Measurements from ENCODE around the gene KRTAP4-9.
"Not testable (repeated sequence)": the region's sequence is repeated elsewhere in the genome, so short reads cannot be mapped to it uniquely, and the experiment has no call there.

The KRTAP4-9 gene

DNA sequence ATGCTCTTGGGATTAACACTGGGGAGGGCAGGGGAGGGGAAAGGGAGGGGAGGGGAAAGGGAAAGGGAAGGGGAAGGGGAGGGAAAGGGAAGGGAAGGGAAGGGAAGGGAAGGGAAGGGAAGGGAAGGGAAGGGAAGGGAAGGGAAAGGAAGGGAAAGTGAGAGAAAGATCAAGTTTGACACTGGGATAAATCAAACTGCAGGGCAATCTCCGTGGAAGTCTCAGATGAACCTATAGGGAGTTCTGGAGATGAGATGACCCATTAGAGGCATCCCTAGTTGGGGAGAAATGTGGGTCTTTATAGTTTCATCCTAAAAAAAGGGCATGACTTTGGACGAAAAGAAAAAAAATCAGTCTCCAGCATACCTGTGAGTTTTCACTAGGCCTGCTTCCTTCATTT is 16.6 kb downstream of the KRTAP4-9 start:
- no peak for TF ChIP-seq EZH2phosphoT487 (IDR thresholded peaks at IDR 0.05; ENCODE audit: borderline replicate concordance, low read length)
- TF ChIP-seq, protein P1, sequence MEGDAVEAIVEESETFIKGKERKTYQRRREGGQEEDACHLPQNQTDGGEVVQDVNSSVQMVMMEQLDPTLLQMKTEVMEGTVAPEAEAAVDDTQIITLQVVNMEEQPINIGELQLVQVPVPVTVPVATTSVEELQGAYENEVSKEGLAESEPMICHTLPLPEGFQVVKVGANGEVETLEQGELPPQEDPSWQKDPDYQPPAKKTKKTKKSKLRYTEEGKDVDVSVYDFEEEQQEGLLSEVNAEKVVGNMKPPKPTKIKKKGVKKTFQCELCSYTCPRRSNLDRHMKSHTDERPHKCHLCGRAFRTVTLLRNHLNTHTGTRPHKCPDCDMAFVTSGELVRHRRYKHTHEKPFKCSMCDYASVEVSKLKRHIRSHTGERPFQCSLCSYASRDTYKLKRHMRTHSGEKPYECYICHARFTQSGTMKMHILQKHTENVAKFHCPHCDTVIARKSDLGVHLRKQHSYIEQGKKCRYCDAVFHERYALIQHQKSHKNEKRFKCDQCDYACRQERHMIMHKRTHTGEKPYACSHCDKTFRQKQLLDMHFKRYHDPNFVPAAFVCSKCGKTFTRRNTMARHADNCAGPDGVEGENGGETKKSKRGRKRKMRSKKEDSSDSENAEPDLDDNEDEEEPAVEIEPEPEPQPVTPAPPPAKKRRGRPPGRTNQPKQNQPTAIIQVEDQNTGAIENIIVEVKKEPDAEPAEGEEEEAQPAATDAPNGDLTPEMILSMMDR (IDR thresholded peaks at IDR 0.05; ENCODE audit: low read depth, low read length, poor library complexity, severe bottlenecking), result no peak
- H3K4me1 ChIP-seq (ENCODE audit: control insufficient read depth, low read length), result peaks cover 77% of the 10 kb centered on the region
- no peaks in the 10 kb centered on the region for H3K79me2 ChIP-seq (ENCODE audit: control insufficient read depth, low read length)
- H3F3A ChIP-seq (ENCODE audit: control insufficient read depth, insufficient read depth), result peaks cover 15% of the 10 kb centered on the region
- no peaks in the 10 kb centered on the region for H3K9me2 ChIP-seq (replicated peaks; ENCODE audit: control insufficient read depth, low read length)
- no peaks in the 10 kb centered on the region for H3K27me3 ChIP-seq (ENCODE audit: control insufficient read depth, low read length)
- H4K20me1 ChIP-seq (ENCODE audit: control insufficient read depth, insufficient read depth, low read depth, low read length), result no peaks in the 10 kb centered on the region
- peaks cover 27% of the 10 kb centered on the region for H3K9me3 ChIP-seq (ENCODE audit: control insufficient read depth, insufficient read depth, low read length)
- H3K36me3 ChIP-seq (ENCODE audit: control insufficient read depth, low read length), result peaks cover 11% of the 10 kb centered on the region
- no peak overlapping the region for H3K27ac ChIP-seq (ENCODE audit: low read depth, low read length)
- no peak overlapping the region for H3K4me2 ChIP-seq (ENCODE audit: low read length)
- H3K4me3 ChIP-seq (ENCODE audit: low read length), result no peak overlapping the region

DNA sequence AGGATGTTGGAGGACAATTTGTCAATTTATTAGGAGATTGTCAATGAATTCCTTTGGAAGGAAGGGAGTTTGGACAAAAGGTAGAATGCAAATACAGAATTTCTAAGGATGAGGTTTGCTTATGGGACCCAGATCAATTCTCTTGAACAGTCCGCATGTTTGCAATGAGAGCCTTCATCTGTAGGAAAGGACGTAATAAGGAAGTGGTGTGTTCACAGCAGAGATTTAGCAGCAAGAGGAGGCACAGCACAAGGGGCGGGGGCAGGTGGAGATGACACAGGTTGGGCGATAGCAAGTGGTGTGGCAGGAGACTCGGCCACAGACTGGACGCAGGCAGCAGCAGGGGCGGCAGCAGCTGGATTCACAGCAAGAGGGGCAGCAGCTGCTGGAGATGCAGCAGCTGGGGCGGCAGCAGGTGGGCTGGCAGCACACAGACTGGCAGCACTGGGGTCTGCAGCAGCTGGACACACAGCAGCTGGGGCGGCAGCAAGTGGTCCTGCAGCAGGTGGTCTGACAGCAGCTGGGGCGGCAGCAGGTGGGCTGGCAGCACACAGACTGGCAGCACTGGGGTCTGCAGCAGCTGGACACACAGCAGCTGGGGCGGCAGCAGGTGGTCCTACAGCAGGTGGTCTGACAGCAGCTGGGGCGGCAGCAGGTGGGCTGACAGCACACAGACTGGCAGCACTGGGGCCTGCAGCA is 18.3 kb downstream of the KRTAP4-9 start:
- not testable (repeated sequence) for H3K27me3 ChIP-seq (ENCODE audit: control insufficient read depth, low read length); H3K4me2 ChIP-seq (ENCODE audit: low read length)
- H3F3A ChIP-seq (ENCODE audit: control insufficient read depth, insufficient read depth), result peaks cover 14% of the 10 kb centered on the region

DNA sequence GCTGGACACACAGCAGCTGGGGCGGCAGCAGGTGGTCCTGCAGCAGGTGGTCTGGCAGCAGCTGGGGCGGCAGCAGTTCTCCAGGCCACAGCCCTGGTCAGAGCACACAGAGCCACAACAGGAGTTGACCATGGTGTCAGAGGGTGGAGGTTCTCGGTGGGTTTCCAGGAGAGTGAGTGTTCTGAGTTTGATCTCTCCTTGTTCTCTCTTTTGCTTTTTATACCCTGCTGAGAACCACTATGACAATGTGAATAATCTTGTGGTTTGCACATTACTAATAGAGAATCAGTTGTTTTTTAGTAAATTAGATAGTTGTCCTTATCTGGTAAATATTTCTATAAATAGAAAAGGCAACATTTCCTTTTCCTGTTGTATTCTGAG is 18.8 kb downstream of the KRTAP4-9 start, which contains the start of gene KRTAP4-12:
Gene KRTAP4-12 (minus strand): TSS at position 192 of the 381 bp plus-strand sequence. CDS start 60 bp downstream, at position 132.
- not testable (repeated sequence) for H3K27me3 ChIP-seq (ENCODE audit: control insufficient read depth, low read length); H3K9me2 ChIP-seq (replicated peaks; ENCODE audit: control insufficient read depth, low read length); H3K27ac ChIP-seq (ENCODE audit: low read depth, low read length); H3K79me2 ChIP-seq (ENCODE audit: control insufficient read depth, low read length); H4K20me1 ChIP-seq (ENCODE audit: control insufficient read depth, insufficient read depth, low read depth, low read length); H3K4me2 ChIP-seq (ENCODE audit: low read length)
- peaks cover 27% of the 10 kb centered on the region for H3K9me3 ChIP-seq (ENCODE audit: control insufficient read depth, insufficient read depth, low read length)
- 0 out of 2 replicates have a peak within 1 kb of the TSS, but pooled peaks have one; percentile 2 for H3K4me3 ChIP-seq (ENCODE audit: low read length)
- peaks cover 54% of the 10 kb centered on the region for H3K4me1 ChIP-seq (ENCODE audit: control insufficient read depth, low read length)
- peaks cover 11% of the 10 kb centered on the region; the same call in 1 of the 2 replicates for H3K36me3 ChIP-seq (ENCODE audit: control insufficient read depth, low read length)
- H3F3A ChIP-seq (ENCODE audit: control insufficient read depth, insufficient read depth), result peaks cover 14% of the 10 kb centered on the region

More for the DNA sequence above, 18.3 kb downstream of the KRTAP4-9 start:
- Histone ChIP-seq H3K9me3 (ENCODE audit: control insufficient read depth, insufficient read depth, low read length) (peaks cover 27% of the 10 kb centered on the region), H3K4me1 (ENCODE audit: control insufficient read depth, low read length) (peaks cover 60% of the 10 kb centered on the region), H3K4me3 (ENCODE audit: low read length) (0 out of 2 replicates have a peak overlapping the region, but pooled peaks have one; percentile 2), H3K36me3 (ENCODE audit: control insufficient read depth, low read length) (peaks cover 11% of the 10 kb centered on the region; the same call in 1 of the 2 replicates)
- not testable (repeated sequence) for H3K27ac ChIP-seq (ENCODE audit: low read depth, low read length); H4K20me1 ChIP-seq (ENCODE audit: control insufficient read depth, insufficient read depth, low read depth, low read length); H3K79me2 ChIP-seq (ENCODE audit: control insufficient read depth, low read length); H3K9me2 ChIP-seq (replicated peaks; ENCODE audit: control insufficient read depth, low read length)

DNA sequence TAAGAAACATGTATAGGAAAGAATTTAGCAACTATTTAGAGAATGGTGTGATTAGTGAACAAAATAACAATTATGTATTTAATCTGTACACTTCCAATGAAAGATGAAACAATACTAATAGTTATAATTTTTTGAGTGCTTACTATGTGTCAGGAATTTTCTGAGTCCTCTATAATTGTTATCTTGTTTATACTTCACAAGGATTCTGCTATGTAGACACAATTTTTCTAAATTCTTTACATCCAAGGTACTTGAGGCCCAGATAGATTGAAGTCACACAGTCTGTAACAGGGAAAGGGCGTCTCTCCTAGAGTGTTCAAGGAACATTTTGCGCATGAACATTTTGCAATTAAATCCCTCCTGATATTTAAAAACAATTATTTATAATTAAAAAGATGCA is 19.9 kb downstream of the KRTAP4-9 start:
- H3K4me2 ChIP-seq (ENCODE audit: low read length), result no peak overlapping the region
- TF ChIP-seq, protein P1 (IDR thresholded peaks at IDR 0.05; ENCODE audit: low read depth, low read length, poor library complexity, severe bottlenecking), result no peak
- no peak for TF ChIP-seq EZH2phosphoT487 (IDR thresholded peaks at IDR 0.05; ENCODE audit: borderline replicate concordance, low read length)

More for the DNA sequence above, 19.9 kb downstream of the KRTAP4-9 start:
- Histone ChIP-seq H3K4me3 (ENCODE audit: low read length) (no peak overlapping the region), H3K9me3 (ENCODE audit: control insufficient read depth, insufficient read depth, low read length) (peaks cover 27% of the 10 kb centered on the region), H3K4me1 (ENCODE audit: control insufficient read depth, low read length) (peaks cover 44% of the 10 kb centered on the region), H4K20me1 (ENCODE audit: control insufficient read depth, insufficient read depth, low read depth, low read length) (no peaks in the 10 kb centered on the region), H3K27me3 (ENCODE audit: control insufficient read depth, low read length) (no peaks in the 10 kb centered on the region), H3F3A (ENCODE audit: control insufficient read depth, insufficient read depth) (peaks cover 11% of the 10 kb centered on the region), H3K36me3 (ENCODE audit: control insufficient read depth, low read length) (peaks cover 11% of the 10 kb centered on the region; the same call in 1 of the 2 replicates), H3K9me2 (replicated peaks; ENCODE audit: control insufficient read depth, low read length) (no peaks in the 10 kb centered on the region), H3K27ac (ENCODE audit: low read depth, low read length) (no peak overlapping the region), H3K79me2 (ENCODE audit: control insufficient read depth, low read length) (no peaks in the 10 kb centered on the region)

Measured in DOHH2 (cell line).